ENCODE data around the gene RUNDC1. TPM values are rescaled to one million over a fixed set of nuclear protein-coding genes. Genes with fewer than 3 reads are reported as not detected.
"Not testable (repeated sequence)": the region's sequence is repeated elsewhere in the genome, so short reads cannot be mapped to it uniquely, and the experiment has no call there.

Gene RUNDC1
- total RNA-seq, 1 donor from 2014 or later: 13.1 TPM

DNA sequence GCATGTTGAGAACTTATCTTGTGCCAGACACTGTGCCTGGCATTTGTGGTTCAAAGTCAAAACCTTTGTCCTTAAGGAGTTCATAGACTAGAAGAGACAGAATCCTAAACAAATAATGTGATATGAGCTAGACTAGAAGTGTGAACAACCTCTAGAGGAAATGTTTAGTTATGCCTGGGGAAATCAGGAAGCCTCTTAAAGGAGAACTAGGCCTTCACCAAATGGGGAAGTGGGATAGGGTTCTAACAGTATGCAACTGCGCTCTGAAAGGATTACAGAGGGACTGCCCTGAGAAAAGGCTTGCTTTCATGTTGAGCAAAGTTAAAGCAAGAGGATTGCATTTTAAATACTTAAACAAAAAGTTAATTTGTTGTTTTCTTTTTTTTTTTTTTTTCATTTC lies 4.9 kb downstream of the RUNDC1 start:
- Mint-ChIP-seq H3K27me3 (ENCODE audit: low read depth) (no peaks in the 10 kb centered on the region), H3K4me1 (ENCODE audit: low read depth) (peaks cover 30% of the 10 kb centered on the region), H3K4me3 (ENCODE audit: unreplicated experiment) (no peak overlapping the region), H3K9me3 (ENCODE audit: low read depth) (no peaks in the 10 kb centered on the region), H3K36me3 (ENCODE audit: low read depth) (peaks cover 17% of the 10 kb centered on the region), H3K27ac (ENCODE audit: unreplicated experiment) (no peak overlapping the region)
- TF ChIP-seq CTCF (IDR thresholded peaks at IDR 0.05): no peak
- no peak for DNase-seq (ENCODE audit: low spot score)

DNA sequence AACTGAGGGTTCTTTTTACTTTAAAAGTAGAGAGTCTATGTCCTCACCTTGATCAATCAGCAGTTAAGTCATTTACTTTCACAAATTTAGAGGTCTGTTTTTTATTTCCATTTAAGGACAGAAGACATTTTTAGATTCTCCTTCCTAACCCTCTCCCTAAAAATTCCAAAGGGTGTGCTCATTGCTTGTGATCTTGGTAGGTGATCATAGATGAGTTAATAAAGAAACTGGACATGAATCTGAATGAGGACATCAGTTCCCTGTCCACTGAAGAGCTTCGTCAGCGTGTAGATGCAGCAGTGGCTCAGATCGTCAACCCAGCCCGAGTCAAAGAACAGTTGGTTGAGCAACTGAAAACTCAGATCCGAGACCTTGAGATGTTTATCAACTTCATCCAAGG lies 8.8 kb downstream of the RUNDC1 start:
- no peak overlapping the region for H3K27ac Mint-ChIP-seq (ENCODE audit: unreplicated experiment)
- H3K27me3 Mint-ChIP-seq (ENCODE audit: low read depth): no peaks in the 10 kb centered on the region
- no peaks in the 10 kb centered on the region for H3K9me3 Mint-ChIP-seq (ENCODE audit: low read depth)
- no peak for DNase-seq (ENCODE audit: low spot score)
- TF ChIP-seq CTCF (IDR thresholded peaks at IDR 0.05): no peak
- H3K4me1 Mint-ChIP-seq (ENCODE audit: low read depth): peaks cover 19% of the 10 kb centered on the region
- H3K4me3 Mint-ChIP-seq (ENCODE audit: unreplicated experiment): no peak overlapping the region
- H3K36me3 Mint-ChIP-seq (ENCODE audit: low read depth): peaks cover 30% of the 10 kb centered on the region

DNA sequence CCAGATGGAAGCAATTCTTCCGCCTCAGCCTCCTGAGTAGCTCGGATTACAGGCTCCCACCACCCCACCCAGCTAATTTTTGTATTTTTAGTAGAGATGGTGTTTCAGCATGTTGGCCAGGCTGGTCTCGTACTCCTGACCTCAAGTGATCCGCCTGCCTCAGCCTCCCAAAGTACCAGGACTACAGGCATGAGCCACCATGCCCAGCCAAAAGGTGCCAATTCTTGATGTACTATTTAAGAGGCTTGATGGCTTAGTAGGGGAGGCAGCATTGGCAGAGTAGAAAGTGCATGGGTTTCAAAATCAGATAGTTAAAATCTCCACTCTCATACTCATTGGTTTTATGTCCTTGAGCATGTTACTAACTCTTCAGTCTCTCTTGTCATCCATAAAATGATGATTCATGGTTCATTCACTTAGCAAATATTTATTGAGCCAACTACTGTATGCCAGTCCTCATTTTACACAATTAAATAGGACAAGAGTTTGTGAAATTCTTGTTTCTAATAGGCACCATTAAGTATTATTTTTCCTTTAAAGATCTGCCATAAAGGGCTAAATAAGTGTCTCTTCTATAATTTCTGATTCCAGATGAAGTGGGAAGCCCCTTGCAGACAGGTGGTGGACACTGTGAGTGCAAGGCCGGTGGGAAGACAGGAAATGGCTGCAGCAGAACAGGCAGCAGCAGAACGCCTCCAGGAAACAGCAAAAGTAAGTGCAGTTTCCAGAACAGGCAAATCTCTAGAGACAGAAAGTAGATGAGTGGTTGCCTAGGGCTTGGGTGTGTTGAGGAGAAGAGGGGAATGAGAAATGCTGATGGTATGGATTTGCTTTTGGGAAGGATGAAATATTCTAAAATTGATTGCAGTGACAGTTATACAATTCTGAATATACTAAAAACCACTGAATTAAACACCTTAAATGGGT lies 9.6 kb downstream of the RUNDC1 start:
- no peaks in the 10 kb centered on the region for H3K9me3 Mint-ChIP-seq (ENCODE audit: low read depth)
- no peaks in the 10 kb centered on the region for H3K27me3 Mint-ChIP-seq (ENCODE audit: low read depth)
- no peak for DNase-seq (ENCODE audit: low spot score)
- peak overlapping the region; percentile 23 for H3K27ac Mint-ChIP-seq (ENCODE audit: unreplicated experiment)
- H3K36me3 Mint-ChIP-seq (ENCODE audit: low read depth): peaks cover 32% of the 10 kb centered on the region
- H3K4me3 Mint-ChIP-seq (ENCODE audit: unreplicated experiment): no peak overlapping the region
- no peak for TF ChIP-seq CTCF (IDR thresholded peaks at IDR 0.05)
- H3K4me1 Mint-ChIP-seq (ENCODE audit: low read depth): peaks cover 16% of the 10 kb centered on the region

- no peak for TF ChIP-seq CTCF (IDR thresholded peaks at IDR 0.05)
- Mint-ChIP-seq H3K9me3 (ENCODE audit: low read depth) (no peaks in the 10 kb centered on the region), H3K4me3 (ENCODE audit: unreplicated experiment) (no peak overlapping the region), H3K4me1 (ENCODE audit: low read depth) (peaks cover 16% of the 10 kb centered on the region), H3K27ac (ENCODE audit: unreplicated experiment) (no peak overlapping the region), H3K27me3 (ENCODE audit: low read depth) (no peaks in the 10 kb centered on the region), H3K36me3 (ENCODE audit: low read depth) (peaks cover 29% of the 10 kb centered on the region)
- no peak for DNase-seq (ENCODE audit: low spot score)
Measured at GRCh38 chr17:42991471-42991870, 11.1 kb downstream of the RUNDC1 start.

DNA sequence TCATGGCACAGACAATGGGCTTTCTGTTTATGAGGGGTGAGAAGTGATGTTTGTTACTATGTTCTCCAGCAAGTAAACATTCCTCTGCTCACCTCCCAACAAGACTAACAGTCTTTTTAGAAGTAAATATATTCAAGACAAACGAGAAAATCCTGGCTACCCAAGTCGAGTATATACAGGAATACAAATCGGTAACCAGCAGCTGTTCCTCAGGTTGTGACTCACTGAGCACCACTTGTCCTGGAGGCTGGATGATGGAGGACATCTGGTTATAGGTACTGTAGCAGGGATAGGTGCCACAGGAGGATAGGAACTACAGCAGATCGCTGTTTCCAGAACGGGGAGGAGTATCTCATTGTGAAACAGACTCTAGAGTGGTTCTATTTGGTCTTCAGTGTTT lies 12.5 kb downstream of the RUNDC1 start:
- no peaks in the 10 kb centered on the region for H3K27me3 Mint-ChIP-seq (ENCODE audit: low read depth)
- DNase-seq (ENCODE audit: low spot score): no peak
- no peaks in the 10 kb centered on the region for H3K9me3 Mint-ChIP-seq (ENCODE audit: low read depth)
- H3K4me3 Mint-ChIP-seq (ENCODE audit: unreplicated experiment): no peak overlapping the region
- peaks cover 29% of the 10 kb centered on the region for H3K36me3 Mint-ChIP-seq (ENCODE audit: low read depth)
- H3K27ac Mint-ChIP-seq (ENCODE audit: unreplicated experiment): no peak overlapping the region
- peaks cover 22% of the 10 kb centered on the region for H3K4me1 Mint-ChIP-seq (ENCODE audit: low read depth)
- no peak for TF ChIP-seq CTCF (IDR thresholded peaks at IDR 0.05)

GRCh38 chr17:42993913-42994312 lies 13.5 kb downstream of the RUNDC1 start:
- Mint-ChIP-seq H3K4me1 (ENCODE audit: low read depth) (peaks cover 26% of the 10 kb centered on the region), H3K36me3 (ENCODE audit: low read depth) (peaks cover 27% of the 10 kb centered on the region)
- peak; percentile 5 for DNase-seq (ENCODE audit: low spot score)
- not testable (repeated sequence) for H3K9me3 Mint-ChIP-seq (ENCODE audit: low read depth); H3K4me3 Mint-ChIP-seq (ENCODE audit: unreplicated experiment); H3K27ac Mint-ChIP-seq (ENCODE audit: unreplicated experiment); H3K27me3 Mint-ChIP-seq (ENCODE audit: low read depth)
